Adipocyte (in vitro differentiated cells): ENCODE measurements around the gene IRAK3.

Experiments used
- DNase-seq: peaks from one replicate; pipeline ENCODE4 v3.0.0-alpha.2; 2015; ENCODE audit warnings: low read depth
- H3K27me3 ChIP-seq: replicated peaks from 2 replicates; pipeline ENCODE4 v1.7.0; 2013; ENCODE audit warnings: mild to moderate bottlenecking, low read length, moderate library complexity; ENCODE audit not compliant: control insufficient read depth, insufficient read depth
- H3K36me3 ChIP-seq: 2 replicates; pipeline ENCODE4 v1.7.0; 2013; ENCODE audit warnings: low read length, mild to moderate bottlenecking, moderate library complexity; ENCODE audit not compliant: control insufficient read depth, insufficient read depth, severe bottlenecking
- H3K4me1 ChIP-seq: 2 replicates; pipeline ENCODE4 v1.7.0; 2013; ENCODE audit warnings: mild to moderate bottlenecking, low read length, moderate library complexity; ENCODE audit not compliant: control insufficient read depth, insufficient read depth
- H3K4me3 ChIP-seq: 2 replicates; pipeline ENCODE4 v1.7.0; 2013; ENCODE audit warnings: mild to moderate bottlenecking, low read length, moderate library complexity
- H3K9ac ChIP-seq: 2 replicates; pipeline ENCODE4 v1.7.0; 2013; ENCODE audit warnings: mild to moderate bottlenecking, low read length, moderate library complexity
- H3K9me3 ChIP-seq: 2 replicates; pipeline ENCODE4 v1.7.0; 2013; ENCODE audit warnings: mild to moderate bottlenecking, low read length, moderate library complexity; ENCODE audit not compliant: control insufficient read depth

The IRAK3 gene

DNA sequence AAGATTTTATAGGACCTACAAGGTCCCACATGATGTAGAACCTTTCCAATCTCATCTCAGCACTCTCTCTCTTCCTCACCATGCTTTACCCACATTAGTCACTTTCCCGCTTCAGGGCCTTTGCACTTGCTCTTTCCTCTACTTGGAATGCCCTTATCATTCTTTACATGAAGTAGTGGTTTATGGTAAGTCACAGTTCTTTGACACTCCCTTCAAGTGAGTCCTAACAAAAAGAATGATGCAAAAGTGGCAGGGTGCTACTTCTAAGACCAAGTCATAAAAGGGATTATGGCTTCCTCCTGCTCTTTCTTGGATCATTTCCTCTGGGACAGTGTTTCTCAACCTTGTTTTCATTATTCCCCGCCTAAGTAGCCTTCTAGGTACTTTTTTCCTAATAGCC is 32.4 kb upstream of the IRAK3 start:
- no peak overlapping the region for H3K4me3 ChIP-seq
- H3K36me3 ChIP-seq, result peaks cover 21% of the 10 kb centered on the region
- no peak for DNase-seq
- H3K4me1 ChIP-seq, result peaks cover 50% of the 10 kb centered on the region
- H3K9me3 ChIP-seq, result no peaks in the 10 kb centered on the region
- no peak overlapping the region for H3K9ac ChIP-seq
- H3K27me3 ChIP-seq, result no peaks in the 10 kb centered on the region

DNA sequence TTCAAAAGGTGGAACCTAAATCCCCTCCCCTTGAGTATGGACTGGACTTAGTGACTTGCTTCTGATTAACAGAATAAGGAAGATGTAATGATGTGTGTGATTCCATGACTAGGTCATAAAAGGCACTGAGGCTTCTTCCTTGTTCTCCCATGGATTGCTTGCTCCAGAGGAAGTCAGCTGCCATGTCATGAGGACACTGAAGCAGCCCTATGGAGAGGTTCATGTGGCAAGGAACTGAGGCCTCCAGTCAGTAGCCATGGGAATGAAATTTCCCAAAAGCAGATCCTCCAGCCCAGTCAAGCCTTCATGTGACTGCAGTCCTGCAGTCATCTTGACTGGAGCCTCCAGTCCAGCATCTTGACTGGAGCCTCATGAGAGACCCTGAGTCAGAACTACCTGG is 29.9 kb upstream of the IRAK3 start:
- Histone ChIP-seq H3K9ac (no peak overlapping the region), H3K4me1 (peaks cover 32% of the 10 kb centered on the region), H3K9me3 (no peaks in the 10 kb centered on the region), H3K27me3 (no peaks in the 10 kb centered on the region), H3K36me3 (peaks cover 21% of the 10 kb centered on the region), H3K4me3 (no peak overlapping the region)
- no peak for DNase-seq

DNA sequence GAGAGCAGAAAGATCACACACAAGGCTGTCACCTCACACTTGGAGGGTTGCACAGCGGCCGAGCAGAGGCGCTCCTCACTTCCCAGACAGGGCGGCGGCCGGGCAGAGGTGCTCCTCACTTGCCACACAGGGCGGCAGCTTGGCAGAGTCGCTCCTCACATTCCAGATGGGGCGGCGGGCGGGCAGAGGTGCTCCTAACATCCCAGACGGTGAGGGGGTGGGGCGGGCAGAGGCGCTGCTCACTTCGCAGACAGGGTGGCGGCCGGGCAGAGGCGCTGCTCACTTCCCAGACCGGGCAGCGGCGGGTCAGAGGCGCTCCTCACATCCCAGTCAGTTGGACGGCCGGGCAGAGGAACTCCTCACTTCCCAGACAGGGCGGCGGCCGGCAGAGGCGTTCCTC is 28.3 kb upstream of the IRAK3 start:
- H3K36me3 ChIP-seq, result peaks cover 25% of the 10 kb centered on the region
- peaks cover 7% of the 10 kb centered on the region for H3K9me3 ChIP-seq
- H3K4me3 ChIP-seq, result no peak overlapping the region
- peaks cover 22% of the 10 kb centered on the region for H3K4me1 ChIP-seq
- no peak for DNase-seq
- H3K27me3 ChIP-seq, result no peaks in the 10 kb centered on the region
- no peak overlapping the region for H3K9ac ChIP-seq

DNA sequence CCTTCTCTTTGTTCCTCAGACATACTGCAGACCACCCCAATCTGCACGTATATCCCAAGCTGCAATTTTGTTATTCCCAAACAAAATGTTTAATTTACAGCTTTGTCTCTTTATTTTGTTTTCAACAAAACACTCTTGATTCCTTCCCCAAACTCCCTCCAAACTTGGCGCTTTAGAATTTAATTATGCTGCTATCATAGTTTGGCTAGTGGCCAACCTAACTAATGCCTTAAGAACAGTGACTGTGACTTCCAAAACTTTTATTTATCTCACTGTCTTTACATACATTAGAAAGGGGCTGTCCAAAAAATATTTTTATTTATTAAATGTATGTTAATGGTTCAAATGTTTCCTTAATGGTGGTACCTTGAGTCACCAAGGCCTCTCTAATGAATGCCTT is 26.3 kb upstream of the IRAK3 start:
- DNase-seq, result no peak
- H3K9ac ChIP-seq, result no peak overlapping the region

DNA sequence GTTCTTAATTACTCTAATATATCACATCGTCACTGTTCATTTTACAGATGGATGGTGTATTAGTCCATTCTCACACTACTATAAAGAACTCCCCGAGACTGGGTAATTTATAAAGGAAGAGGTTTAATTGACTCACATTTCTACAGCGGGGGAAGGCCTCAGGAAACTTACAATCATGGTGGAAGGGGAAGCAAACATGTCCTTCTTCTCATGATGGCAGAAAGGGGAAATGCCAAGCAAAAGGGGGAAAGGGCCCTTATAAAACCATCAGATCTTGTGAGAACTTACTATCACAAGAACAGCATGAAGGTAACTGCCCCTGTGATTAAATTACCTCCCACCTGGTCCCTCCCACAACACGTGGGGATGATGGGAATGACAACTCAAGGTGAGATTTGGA is 25.7 kb upstream of the IRAK3 start:
- Histone ChIP-seq H3K9ac (no peak overlapping the region), H3K27me3 (no peaks in the 10 kb centered on the region), H3K9me3 (peaks cover 7% of the 10 kb centered on the region), H3K4me3 (no peak overlapping the region), H3K4me1 (peaks cover 18% of the 10 kb centered on the region), H3K36me3 (peaks cover 25% of the 10 kb centered on the region)
- DNase-seq, result no peak

More for the DNA sequence above, 26.3 kb upstream of the IRAK3 start:
- H3K9me3 ChIP-seq, result peaks cover 7% of the 10 kb centered on the region
- H3K27me3 ChIP-seq, result no peaks in the 10 kb centered on the region
- peaks cover 12% of the 10 kb centered on the region for H3K4me1 ChIP-seq
- no peak overlapping the region for H3K4me3 ChIP-seq
- H3K36me3 ChIP-seq, result peaks cover 25% of the 10 kb centered on the region

DNA sequence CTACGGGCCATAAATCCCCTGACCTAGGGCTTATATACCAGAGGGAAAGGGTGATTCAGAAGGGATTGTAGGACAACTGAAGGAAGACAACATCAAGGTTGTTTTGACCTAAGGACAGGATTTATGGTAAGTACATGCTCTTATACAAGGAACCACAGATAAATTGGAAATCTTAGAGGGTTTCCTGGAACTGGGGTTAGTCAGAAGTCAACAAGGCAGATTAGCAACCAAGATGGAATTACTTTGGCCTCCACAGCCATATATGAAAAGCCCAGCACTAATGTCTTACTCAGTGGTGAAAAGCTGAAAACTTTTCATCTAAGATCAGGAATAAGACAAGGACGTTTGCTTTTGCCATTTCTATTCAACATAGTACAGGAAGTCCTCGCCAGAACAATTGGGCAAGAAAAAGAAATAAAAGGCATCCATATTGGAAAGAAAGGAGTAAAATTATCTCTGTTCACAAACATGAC is 24.6 kb upstream of the IRAK3 start:
- Histone ChIP-seq H3K27me3 (no peaks in the 10 kb centered on the region), H3K36me3 (peaks cover 16% of the 10 kb centered on the region), H3K4me3 (peak overlapping the region; percentile 32), H3K4me1 (peaks cover 22% of the 10 kb centered on the region), H3K9ac (no peak overlapping the region), H3K9me3 (peaks cover 7% of the 10 kb centered on the region)
- no peak for DNase-seq

DNA sequence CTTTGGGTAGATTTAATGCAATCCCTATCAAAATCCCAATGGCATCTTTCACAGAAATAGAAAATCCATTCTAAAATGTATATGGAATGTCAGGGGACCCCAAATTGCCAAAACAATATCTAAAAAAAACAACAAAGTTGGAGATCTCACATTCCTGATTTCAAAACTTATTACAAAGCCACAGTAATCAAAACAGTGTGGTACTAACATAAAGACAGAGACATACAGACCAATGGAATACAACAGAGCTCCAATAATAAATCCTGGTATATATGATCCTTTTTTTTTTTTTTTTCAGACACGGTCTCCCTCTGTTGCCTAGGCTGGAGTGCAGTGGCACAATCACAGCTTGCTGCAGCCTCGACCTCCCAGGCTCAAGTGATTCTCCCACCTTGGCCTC is 23.9 kb upstream of the IRAK3 start:
- DNase-seq, result no peak
- Histone ChIP-seq H3K4me1 (peaks cover 22% of the 10 kb centered on the region), H3K27me3 (no peaks in the 10 kb centered on the region), H3K4me3 (no peak overlapping the region), H3K36me3 (peaks cover 9% of the 10 kb centered on the region), H3K9me3 (peaks cover 7% of the 10 kb centered on the region), H3K9ac (no peak overlapping the region)

DNA sequence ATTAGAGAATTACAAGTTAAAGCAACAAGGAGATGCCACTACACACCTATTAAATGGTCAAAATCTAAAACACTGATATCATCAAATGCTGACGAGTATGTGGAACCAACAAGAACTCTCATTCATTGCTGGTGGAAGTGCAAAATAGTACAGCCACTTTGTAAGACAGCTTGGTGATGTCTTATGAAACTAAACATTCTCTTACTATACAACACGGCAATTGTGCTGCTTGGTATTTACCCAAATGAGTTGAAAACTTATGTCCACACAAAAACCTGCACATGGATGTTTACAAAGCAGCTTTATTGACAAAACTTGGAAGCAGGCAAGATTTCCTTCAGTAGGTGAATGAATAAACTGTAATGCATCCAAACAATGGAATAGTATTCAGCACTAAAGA is 22.5 kb upstream of the IRAK3 start:
- H3K4me1 ChIP-seq, result peaks cover 22% of the 10 kb centered on the region
- H3K27me3 ChIP-seq, result no peaks in the 10 kb centered on the region
- peaks cover 7% of the 10 kb centered on the region for H3K9me3 ChIP-seq
- no peak overlapping the region for H3K9ac ChIP-seq
- no peak overlapping the region for H3K4me3 ChIP-seq
- peaks cover 4% of the 10 kb centered on the region for H3K36me3 ChIP-seq
- no peak for DNase-seq

DNA sequence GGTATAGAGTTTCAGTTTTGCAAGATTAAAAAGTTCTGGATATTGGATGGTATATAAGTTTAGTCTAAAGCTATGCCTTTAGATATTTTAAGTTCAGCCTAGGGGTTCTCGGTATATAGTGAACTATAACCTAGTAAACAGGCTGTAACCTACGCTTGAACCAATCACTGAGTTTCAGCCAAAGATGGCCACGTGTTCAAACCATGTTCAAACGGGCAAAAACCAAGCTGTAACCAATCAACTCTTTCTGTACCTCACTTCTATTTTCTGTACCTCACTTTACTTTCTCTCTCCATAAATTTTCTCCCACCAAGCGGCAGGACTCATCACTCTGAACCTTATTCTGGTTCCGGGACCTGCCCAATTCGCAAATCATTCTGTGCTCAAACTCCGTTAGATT is 20.6 kb upstream of the IRAK3 start:
- H3K27me3 ChIP-seq, result no peaks in the 10 kb centered on the region
- DNase-seq, result no peak
- H3K4me3 ChIP-seq, result peak overlapping the region; percentile 98
- peaks cover 22% of the 10 kb centered on the region for H3K4me1 ChIP-seq
- H3K9ac ChIP-seq, result peak overlapping the region; percentile 96
- H3K36me3 ChIP-seq, result peaks cover 4% of the 10 kb centered on the region
- H3K9me3 ChIP-seq, result peaks cover 7% of the 10 kb centered on the region

DNA sequence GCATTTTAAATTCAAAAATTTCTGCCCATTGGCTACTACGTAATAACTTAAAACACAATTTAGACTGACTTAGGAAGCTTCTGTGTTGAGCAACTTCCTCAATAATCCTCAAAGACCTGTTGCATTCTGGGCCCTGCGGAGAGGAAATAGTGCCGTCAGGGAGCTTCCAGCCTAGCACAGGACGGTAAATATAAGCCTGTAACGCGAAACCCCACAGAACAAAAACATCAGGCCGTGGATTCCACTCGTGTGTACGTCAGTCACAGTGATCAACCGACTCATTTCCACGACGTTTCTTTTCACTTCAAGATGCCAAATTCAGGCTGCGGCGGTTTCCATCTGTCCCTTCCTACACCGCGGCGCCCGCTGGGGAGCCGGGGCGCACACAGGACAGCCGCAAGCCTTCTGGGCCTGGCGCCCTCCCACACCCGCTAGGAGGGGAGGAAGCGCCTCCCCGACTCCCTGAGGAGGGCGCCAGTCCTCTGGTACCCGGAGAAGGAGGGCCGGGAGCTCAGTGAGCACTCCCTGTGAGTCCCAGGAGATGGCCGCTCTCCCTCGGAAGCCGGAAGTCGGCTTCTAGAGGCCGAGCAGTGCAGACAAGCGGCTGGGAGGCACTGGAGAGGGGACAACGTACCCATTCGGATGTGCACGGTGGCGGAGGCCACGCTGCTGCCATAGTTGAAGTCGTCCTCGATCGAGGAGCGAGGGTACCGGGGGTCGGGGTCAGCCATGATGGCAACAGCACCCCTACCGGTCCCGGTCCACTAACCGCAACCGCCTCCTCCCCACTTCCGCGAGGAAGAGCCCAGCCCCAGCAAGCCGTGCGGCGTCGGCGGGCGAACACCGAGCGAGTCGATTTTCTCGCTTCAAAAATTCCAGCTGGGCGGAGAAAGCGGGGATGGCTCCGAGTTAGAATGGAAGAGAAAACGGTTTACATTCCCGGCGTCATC is 19.5 kb upstream of the IRAK3 start, which contains the start of gene TMBIM4:
TMBIM4 (minus strand) TSS at position 776 of the 950 bp plus-strand sequence; CDS start at position 731, 45 bp downstream.
- peaks cover 4% of the 10 kb centered on the region for H3K36me3 ChIP-seq

DNA sequence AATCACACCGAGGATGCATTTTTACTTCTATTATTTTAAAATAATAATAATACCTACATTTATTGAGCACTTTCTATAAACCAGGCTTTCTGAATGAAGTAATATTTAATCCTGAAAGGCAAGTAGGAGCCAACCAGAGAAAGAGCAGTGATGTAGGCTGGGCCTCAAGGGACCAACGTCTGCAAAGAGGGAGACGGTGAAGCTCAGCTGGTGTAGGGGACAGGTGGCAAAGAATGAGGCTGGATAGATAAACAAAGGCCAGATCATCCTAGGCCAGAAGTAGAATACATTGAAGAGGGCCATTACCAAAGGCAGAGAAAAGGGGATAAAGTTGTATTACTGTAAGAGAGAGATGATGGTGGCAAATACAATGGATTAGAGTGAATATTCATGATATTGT is 18.4 kb upstream of the IRAK3 start:
- Histone ChIP-seq H3K27me3 (no peaks in the 10 kb centered on the region), H3K9ac (peak overlapping the region; percentile 96), H3K9me3 (no peaks in the 10 kb centered on the region), H3K4me3 (peak overlapping the region; percentile 98), H3K36me3 (peaks cover under 1% of the 10 kb centered on the region), H3K4me1 (peaks cover 15% of the 10 kb centered on the region)
- no peak for DNase-seq

More for the DNA sequence above, 19.5 kb upstream of the IRAK3 start, which contains the start of gene TMBIM4:
- Histone ChIP-seq H3K4me1 (peaks cover 13% of the 10 kb centered on the region), H3K9me3 (peaks cover 7% of the 10 kb centered on the region), H3K9ac (peak within 1 kb of the TSS; percentile 96), H3K27me3 (no peaks in the 10 kb centered on the region), H3K4me3 (peak within 1 kb of the TSS; percentile 98)
- DNase-seq, result peak; percentile 95
